ENCODE measurements around the gene MTMR12.

The MTMR12 gene

DNA sequence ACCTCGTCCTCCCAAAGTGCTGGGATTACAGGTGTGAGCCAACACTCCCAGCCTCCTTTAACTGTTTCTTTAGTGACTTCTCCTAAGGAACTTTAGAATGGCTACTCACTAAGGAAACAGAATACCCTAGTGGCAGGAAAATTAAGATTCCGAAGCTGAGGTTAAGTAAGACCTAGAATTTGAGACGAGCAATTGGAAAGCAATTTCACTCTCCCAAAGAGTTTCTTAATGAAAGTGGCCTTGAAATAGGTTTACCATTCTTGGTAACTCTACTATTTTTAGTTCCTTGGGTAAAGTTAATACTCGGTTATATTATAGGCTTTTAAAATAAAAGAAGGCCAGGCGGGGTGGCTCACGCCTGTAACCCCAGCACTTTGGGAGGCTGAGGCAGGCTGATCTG lies 115.7 kb downstream of the MTMR12 start:
- DNase-seq (ENCODE audit: low read depth in 2 of 2): no peak

DNA sequence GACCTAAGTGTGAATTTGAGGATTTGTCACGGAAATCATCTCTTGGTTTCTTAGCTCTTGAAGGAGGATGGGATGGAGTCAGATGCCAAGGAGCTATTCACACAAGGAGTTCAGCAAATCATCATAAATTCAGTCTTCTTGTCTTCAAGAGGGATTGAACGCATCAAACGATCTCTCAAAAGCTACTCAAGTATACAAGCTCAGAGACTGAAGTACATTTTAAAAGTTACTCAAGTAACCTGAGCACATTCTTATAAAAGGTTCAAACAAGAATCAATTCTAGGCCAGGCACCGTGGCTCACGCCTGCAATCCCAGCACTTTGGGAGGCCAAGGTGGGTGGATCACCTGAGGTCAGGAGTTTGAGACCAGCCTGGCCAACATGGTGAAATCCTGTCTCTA lies 117.5 kb downstream of the MTMR12 start:
- DNase-seq (ENCODE audit: low read depth in 2 of 2): no peak

DNA sequence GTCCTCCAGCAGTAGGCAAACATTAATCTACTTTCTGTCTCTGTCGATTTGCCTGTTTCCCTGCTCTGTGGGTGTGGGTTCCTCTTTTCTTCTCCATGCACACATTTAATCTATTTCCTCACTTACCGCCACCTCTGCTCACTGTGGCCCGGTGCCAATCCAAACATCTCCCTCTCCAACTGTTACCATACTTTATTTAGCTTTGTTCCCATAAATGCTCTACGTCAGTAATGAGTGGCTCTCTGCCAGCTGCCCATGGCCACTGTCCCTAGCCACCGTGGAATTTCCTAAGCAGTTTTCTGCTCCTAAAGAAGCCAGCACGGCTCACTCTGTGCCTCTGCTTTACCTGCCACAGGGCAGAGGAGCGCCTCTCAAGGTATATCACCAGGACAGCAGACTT lies 119.1 kb downstream of the MTMR12 start:
- DNase-seq (ENCODE audit: low read depth in 2 of 2): no peak

DNA sequence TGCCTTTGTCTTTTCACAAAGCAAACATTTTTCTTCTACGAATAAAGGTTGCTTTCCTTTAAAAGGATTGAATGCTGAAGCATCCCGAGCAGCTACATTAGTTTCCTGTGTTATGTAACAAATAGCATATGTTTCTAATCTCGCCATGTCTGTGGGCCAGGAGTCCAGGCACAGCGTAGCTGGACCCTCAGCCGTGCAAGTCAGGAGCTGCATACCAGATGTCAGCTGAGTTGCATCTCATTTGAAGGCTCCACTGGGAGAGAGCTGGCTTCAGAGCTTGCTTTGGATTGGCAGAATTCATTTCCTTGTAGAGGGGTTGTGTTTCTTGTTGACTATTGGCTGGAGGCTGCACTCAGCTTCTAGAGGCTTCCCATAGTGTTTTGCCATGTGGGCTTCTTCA lies 122.6 kb downstream of the MTMR12 start:
- DNase-seq (ENCODE audit: low read depth in 2 of 2): no peak

DNA sequence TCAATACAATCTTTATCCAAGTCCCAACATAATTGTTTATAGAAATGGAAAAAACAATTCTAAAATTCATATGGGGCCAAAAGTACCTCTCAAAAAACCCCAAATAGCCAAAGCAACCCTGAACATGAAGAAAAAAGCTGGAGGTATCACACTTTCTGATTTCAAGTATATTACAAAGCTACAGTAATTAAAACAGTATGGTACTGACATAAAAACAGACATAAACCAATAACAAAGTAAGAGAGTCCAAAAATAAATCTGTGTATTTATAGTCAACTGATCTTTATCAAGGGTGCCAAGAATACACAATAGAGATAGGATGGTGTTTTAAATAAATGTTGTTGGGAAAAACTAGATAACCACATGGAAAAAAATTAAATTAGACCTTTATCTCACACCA lies 125.1 kb downstream of the MTMR12 start:
- DNase-seq (ENCODE audit: low read depth in 2 of 2): no peak

DNA sequence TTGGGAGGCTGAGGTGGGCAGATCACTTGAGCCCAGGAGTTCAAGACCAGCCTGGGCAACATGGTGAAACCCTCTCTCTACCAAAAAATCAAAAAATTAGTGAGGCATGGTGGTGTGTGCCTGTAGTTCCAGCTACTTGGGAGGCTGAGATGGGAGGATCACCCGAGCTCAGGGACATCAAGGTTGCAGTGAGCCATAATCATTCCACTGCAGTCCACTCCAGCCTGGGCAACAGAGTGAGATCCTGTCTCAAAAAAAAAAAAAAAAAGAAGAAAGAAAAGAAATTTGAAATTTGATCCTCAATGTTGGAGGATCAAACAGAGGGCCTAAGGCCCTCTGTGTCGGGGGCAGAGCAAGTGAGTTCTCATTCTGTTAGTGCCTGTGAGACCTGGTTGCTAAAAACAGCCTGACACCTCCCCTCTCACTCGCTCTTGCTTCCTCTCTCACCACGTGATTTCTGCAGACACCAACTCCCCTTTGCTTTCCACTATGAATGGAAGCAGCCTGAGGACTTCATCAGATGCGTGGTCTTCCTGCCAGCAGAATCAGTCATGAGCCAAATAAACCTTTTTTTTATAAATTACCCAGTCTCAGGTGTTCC lies 130.2 kb downstream of the MTMR12 start:
- no peak for DNase-seq (ENCODE audit: low read depth in 2 of 2)
